HL-60 (cell line): ENCODE measurements around the gene DNMT1.

ENCODE experiments used
- DNase-seq, 2 experiments: peaks; one replicate each; pipeline ENCODE4 v3.0.0-alpha.2; 2010 to 2020; ENCODE audit warnings: low read depth in 1 of 2, low spot score in 1 of 2
- H3K27ac ChIP-seq: fragments of 250-450 bp; sonication (Bioruptor Pico); replicated peaks from 2 replicates; pipeline ENCODE4 v1.5.1; 2020; ENCODE audit warnings: mild to moderate bottlenecking, moderate library complexity
- H3K27me3 ChIP-seq: fragments of 250-450 bp; sonication (Bioruptor Pico); 2 replicates; pipeline ENCODE4 v1.5.1; 2021; ENCODE audit warnings: mild to moderate bottlenecking, moderate library complexity; ENCODE audit not compliant: insufficient read depth, poor library complexity, severe bottlenecking
- H3K4me3 ChIP-seq: replicated peaks from 2 replicates; pipeline ENCODE4 v1.5.1; 2011; ENCODE audit warnings: mild to moderate bottlenecking, control low read depth, low read length; ENCODE audit not compliant: insufficient read depth
- GABPA ChIP-seq: IDR thresholded peaks from 2 replicates; pipeline ENCODE4 v1.6.1; 2012; ENCODE audit warnings: low read depth
- POLR2AphosphoS5 ChIP-seq: IDR thresholded peaks from 2 replicates; pipeline ENCODE4 v1.6.1; 2012; ENCODE audit warnings: low read depth
- SPI1 ChIP-seq: IDR thresholded peaks from 2 replicates; pipeline ENCODE4 v1.6.1; 2012; ENCODE audit warnings: low read depth, mild to moderate bottlenecking, borderline replicate concordance
- TF ChIP-seq, protein P1 (sequence below): IDR thresholded peaks from one replicate; pipeline ENCODE4 v1.5.1; 2011; ENCODE audit warnings: low read length, control low read depth, inconsistent platforms; ENCODE audit not compliant: insufficient read depth
- TF ChIP-seq, protein P2 (sequence below): IDR thresholded peaks from 2 replicates; pipeline ENCODE4 v1.6.1; 2012; ENCODE audit warnings: low read depth; ENCODE audit not compliant: insufficient replicate concordance

DNMT1 gene

DNA sequence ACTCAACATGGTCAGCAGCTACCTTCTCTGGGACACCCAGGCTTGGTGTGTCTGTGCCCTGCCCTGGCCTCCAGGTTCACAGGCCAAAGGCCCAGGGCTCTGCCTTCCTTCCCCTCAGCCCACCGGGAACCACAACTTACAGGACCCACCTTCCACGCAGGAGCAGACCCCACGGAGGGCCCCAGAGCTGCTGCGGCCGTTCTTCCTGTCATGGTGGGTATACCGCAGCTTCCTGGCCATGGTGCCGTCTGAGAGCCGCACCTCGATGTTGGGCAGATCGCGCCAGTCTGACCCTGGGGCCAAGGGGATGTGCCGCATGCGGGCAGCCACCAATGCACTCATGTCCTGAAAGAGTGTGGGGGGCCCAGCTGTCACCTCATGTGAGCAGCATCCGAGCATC lies 57.8 kb downstream of the DNMT1 start:
- H3K27ac ChIP-seq = no peak overlapping the region
- H3K4me3 ChIP-seq = no peak overlapping the region
- H3K27me3 ChIP-seq = no peaks in the 10 kb centered on the region
- DNase-seq = no peak
- TF ChIP-seq GABPA (no peak), SPI1 (no peak), POLR2AphosphoS5 (no peak)
- TF ChIP-seq, protein P1, sequence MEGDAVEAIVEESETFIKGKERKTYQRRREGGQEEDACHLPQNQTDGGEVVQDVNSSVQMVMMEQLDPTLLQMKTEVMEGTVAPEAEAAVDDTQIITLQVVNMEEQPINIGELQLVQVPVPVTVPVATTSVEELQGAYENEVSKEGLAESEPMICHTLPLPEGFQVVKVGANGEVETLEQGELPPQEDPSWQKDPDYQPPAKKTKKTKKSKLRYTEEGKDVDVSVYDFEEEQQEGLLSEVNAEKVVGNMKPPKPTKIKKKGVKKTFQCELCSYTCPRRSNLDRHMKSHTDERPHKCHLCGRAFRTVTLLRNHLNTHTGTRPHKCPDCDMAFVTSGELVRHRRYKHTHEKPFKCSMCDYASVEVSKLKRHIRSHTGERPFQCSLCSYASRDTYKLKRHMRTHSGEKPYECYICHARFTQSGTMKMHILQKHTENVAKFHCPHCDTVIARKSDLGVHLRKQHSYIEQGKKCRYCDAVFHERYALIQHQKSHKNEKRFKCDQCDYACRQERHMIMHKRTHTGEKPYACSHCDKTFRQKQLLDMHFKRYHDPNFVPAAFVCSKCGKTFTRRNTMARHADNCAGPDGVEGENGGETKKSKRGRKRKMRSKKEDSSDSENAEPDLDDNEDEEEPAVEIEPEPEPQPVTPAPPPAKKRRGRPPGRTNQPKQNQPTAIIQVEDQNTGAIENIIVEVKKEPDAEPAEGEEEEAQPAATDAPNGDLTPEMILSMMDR = no peak
- TF ChIP-seq, protein P2, sequence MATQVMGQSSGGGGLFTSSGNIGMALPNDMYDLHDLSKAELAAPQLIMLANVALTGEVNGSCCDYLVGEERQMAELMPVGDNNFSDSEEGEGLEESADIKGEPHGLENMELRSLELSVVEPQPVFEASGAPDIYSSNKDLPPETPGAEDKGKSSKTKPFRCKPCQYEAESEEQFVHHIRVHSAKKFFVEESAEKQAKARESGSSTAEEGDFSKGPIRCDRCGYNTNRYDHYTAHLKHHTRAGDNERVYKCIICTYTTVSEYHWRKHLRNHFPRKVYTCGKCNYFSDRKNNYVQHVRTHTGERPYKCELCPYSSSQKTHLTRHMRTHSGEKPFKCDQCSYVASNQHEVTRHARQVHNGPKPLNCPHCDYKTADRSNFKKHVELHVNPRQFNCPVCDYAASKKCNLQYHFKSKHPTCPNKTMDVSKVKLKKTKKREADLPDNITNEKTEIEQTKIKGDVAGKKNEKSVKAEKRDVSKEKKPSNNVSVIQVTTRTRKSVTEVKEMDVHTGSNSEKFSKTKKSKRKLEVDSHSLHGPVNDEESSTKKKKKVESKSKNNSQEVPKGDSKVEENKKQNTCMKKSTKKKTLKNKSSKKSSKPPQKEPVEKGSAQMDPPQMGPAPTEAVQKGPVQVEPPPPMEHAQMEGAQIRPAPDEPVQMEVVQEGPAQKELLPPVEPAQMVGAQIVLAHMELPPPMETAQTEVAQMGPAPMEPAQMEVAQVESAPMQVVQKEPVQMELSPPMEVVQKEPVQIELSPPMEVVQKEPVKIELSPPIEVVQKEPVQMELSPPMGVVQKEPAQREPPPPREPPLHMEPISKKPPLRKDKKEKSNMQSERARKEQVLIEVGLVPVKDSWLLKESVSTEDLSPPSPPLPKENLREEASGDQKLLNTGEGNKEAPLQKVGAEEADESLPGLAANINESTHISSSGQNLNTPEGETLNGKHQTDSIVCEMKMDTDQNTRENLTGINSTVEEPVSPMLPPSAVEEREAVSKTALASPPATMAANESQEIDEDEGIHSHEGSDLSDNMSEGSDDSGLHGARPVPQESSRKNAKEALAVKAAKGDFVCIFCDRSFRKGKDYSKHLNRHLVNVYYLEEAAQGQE = no peak

DNA sequence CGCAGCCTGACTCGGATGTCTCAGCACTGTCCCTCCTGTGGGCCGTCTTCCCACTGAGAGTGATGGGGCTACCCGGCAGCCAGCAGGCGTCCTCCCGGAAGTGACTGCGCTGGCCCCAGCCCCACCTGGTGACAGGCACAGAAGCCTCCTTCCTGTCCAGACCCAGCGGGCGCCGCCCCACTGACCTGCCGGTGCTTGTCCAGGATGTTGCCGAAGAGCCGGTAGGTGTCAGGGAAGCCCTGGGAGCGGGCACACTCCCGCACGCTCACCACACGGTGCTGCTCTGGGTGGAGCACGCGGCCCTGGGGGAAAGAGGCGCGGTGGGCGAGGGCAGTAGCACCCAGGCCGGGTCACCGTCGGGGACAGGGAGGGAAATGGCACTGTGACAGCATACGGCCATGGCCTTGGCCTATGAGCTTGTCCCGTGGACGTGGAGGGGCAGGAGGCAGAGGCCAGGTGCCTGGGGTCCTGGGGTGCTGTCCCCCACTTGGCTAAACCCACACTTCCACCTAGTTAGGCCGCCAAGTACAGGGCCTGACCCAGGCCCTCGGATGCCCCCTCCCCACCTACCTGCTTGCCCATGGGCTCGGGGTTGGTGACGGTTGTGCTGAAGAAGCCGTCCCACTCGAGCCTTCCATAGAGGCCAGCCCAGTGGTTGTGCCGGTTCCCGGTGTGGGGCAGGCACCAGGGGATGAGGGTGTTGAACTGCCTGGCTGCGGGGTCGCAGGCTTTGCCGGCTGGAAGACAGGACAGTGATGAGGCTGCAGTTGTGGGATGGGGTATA lies 59.0 kb downstream of the DNMT1 start:
- H3K27ac ChIP-seq = no peak overlapping the region
- no peaks in the 10 kb centered on the region for H3K27me3 ChIP-seq
- no peak overlapping the region for H3K4me3 ChIP-seq
- DNase-seq = no peak
- no peak for TF ChIP-seq GABPA
- no peak for TF ChIP-seq POLR2AphosphoS5
- TF ChIP-seq, protein P1 = no peak
- TF ChIP-seq, protein P2 = no peak
- no peak for TF ChIP-seq SPI1

DNA sequence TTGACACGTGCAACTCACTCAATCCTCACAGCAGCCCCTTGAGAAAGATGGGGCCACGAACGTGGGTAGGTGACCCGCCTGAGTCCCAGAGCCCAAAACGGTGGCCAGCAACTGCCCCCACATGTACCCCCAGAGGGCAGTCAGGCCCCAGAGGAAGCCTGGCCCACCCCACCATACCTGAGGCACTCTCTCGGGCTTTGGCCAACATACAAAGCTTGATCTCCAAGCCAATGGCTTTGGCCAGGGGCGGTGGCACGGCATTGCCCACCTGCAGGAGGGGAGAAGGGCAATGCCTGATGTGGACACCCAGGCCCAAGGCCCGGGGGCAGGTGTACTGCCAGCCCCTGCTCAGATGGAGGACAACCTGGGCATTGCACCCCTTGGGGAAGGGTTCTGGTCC lies 60.7 kb downstream of the DNMT1 start:
- TF ChIP-seq, protein P2 = no peak
- TF ChIP-seq, protein P1 = no peak
- TF ChIP-seq POLR2AphosphoS5 (no peak), SPI1 (no peak), GABPA (no peak)

More for the DNA sequence above, 60.7 kb downstream of the DNMT1 start:
- H3K27me3 ChIP-seq = no peaks in the 10 kb centered on the region
- H3K27ac ChIP-seq = no peak overlapping the region
- no peak overlapping the region for H3K4me3 ChIP-seq
- DNase-seq = no peak
